ENCODE results near the gene DGUOK.

Gene DGUOK

DNA sequence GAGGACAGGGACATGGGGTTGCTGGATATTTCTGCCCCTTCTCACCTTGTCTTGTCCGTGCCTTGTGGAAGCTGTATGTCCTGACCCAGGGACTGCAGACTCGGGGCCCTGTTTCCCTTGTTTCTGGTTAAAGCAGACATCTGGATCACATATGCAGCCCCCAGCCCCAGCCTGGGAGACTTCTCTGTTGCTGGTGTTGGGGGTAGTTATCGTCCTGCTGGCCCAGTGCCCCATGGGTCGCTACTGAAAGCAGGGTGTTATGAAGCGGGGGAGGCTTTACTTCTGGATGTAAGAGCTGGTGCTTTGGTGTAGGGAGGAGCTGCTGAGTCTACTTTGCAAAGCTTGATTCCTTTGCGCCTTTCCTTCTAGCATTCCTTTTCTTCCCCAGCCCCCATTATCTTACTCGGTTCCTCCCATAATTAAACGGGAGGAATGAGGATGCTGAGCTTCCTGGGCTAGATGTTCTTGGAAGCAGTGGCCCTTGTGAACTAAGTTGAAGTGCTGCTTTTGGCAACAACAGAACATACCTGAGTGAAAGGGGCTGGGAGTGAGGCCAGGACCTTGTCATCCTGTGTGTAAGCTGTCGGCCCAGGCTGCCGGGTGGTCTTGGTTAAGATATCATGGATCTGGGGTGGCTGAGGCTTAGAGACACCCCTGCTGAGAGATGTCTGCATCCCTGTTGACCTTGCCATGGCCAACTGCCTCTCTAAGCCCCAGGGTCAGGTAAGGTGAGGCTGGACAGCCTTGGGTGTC lies 61.4 kb downstream of the DGUOK start:
- H2AK5ac ChIP-seq (ENCODE audit: low read length): no peak overlapping the region
- no peak overlapping the region for H3K27ac ChIP-seq (ENCODE audit: low read depth, low read length)
- H3K4me2 ChIP-seq (ENCODE audit: low read length): peak overlapping the region; percentile 5
- H4K12ac ChIP-seq (ENCODE audit: low read depth, low read length): no peak overlapping the region
- H3K36me3 ChIP-seq (ENCODE audit: control insufficient read depth in 1 of 2, insufficient read depth in 2 of 2, low read length in 2 of 2): peaks cover 14 to 18% of the 10 kb centered on the region in 2 experiments
- no peak overlapping the region for H3K18ac ChIP-seq (ENCODE audit: low read length)
- H2BK120ac ChIP-seq (ENCODE audit: insufficient read depth, low read length, poor library complexity): no peak overlapping the region
- no peak overlapping the region for H3K14ac ChIP-seq (ENCODE audit: low read length)
- no peak overlapping the region for H4K91ac ChIP-seq (ENCODE audit: low read depth, low read length)
- no peaks in the 10 kb centered on the region for H3K9me3 ChIP-seq (ENCODE audit: insufficient read depth, low read depth, low read length)
- H4K8ac ChIP-seq (ENCODE audit: low read depth, low read length): no peak overlapping the region
- H3K9ac ChIP-seq (ENCODE audit: low read length): no peak overlapping the region
- WGBS (ENCODE audit: extremely low coverage, insufficient coverage, insufficient read length): no CpG with 5 or more reads among the region's 10 CpGs
- H3K4me3 ChIP-seq (ENCODE audit: low read depth, low read length): no peak overlapping the region
- H3K23ac ChIP-seq (ENCODE audit: low read length): no peak overlapping the region
- H3K4ac ChIP-seq (ENCODE audit: low read depth, low read length): peak overlapping the region; percentile 39
- peaks cover 18% of the 10 kb centered on the region for H3K79me1 ChIP-seq (ENCODE audit: low read length)
- H2BK5ac ChIP-seq (ENCODE audit: low read depth, low read length, poor library complexity): no peak overlapping the region
- no peak overlapping the region for H2AFZ ChIP-seq (ENCODE audit: insufficient read depth, low read length, poor library complexity)
- H3K27me3 ChIP-seq (ENCODE audit: insufficient read depth, low read length): no peaks in the 10 kb centered on the region
- H2BK12ac ChIP-seq (ENCODE audit: low read length): no peak overlapping the region
- DNase-seq: no peak
- peaks cover 25% of the 10 kb centered on the region for H3K79me2 ChIP-seq (ENCODE audit: control insufficient read depth, insufficient read depth, low read length, poor library complexity)
- peaks cover 29 to 36% of the 10 kb centered on the region in 2 experiments for H3K4me1 ChIP-seq (ENCODE audit: control insufficient read depth in 1 of 2, insufficient read depth in 2 of 2, low read length in 2 of 2)

GRCh38 chr2:73989972-73990371 lies 63.3 kb downstream of the DGUOK start:
- Histone ChIP-seq H3K23ac (ENCODE audit: low read length) (no peak overlapping the region), H2AK5ac (ENCODE audit: low read length) (no peak overlapping the region), H3K4me3 (ENCODE audit: low read depth, low read length) (no peak overlapping the region), H3K14ac (ENCODE audit: low read length) (no peak overlapping the region), H2BK12ac (ENCODE audit: low read length) (no peak overlapping the region), H3K36me3 (ENCODE audit: control insufficient read depth in 1 of 2, insufficient read depth in 2 of 2, low read length in 2 of 2) (peaks cover 14 to 20% of the 10 kb centered on the region in 2 experiments), H2AFZ (ENCODE audit: insufficient read depth, low read length, poor library complexity) (no peak overlapping the region), H4K12ac (ENCODE audit: low read depth, low read length) (no peak overlapping the region), H4K8ac (ENCODE audit: low read depth, low read length) (no peak overlapping the region), H3K27ac (ENCODE audit: low read depth, low read length) (no peak overlapping the region), H3K9ac (ENCODE audit: low read length) (no peak overlapping the region), H3K4me1 (ENCODE audit: control insufficient read depth in 1 of 2, insufficient read depth in 2 of 2, low read length in 2 of 2) (peaks cover 24 to 35% of the 10 kb centered on the region in 2 experiments), H2BK120ac (ENCODE audit: insufficient read depth, low read length, poor library complexity) (no peak overlapping the region), H3K18ac (ENCODE audit: low read length) (no peak overlapping the region), H3K79me1 (ENCODE audit: low read length) (peaks cover 7% of the 10 kb centered on the region), H3K4ac (ENCODE audit: low read depth, low read length) (peak overlapping the region; percentile 60), H3K9me3 (ENCODE audit: insufficient read depth, low read depth, low read length) (no peaks in the 10 kb centered on the region), H3K79me2 (ENCODE audit: control insufficient read depth, insufficient read depth, low read length, poor library complexity) (peaks cover 19% of the 10 kb centered on the region), H4K91ac (ENCODE audit: low read depth, low read length) (no peak overlapping the region), H2BK5ac (ENCODE audit: low read depth, low read length, poor library complexity) (no peak overlapping the region), H3K4me2 (ENCODE audit: low read length) (no peak overlapping the region), H3K27me3 (ENCODE audit: insufficient read depth, low read length) (no peaks in the 10 kb centered on the region)
- no CpG with 5 or more reads among the region's 2 CpGs for WGBS (ENCODE audit: extremely low coverage, insufficient coverage, insufficient read length)
- DNase-seq: no peak

GRCh38 chr2:73990531-73990930 lies 63.9 kb downstream of the DGUOK start:
- H4K12ac ChIP-seq (ENCODE audit: low read depth, low read length): no peak overlapping the region
- no peak overlapping the region for H4K8ac ChIP-seq (ENCODE audit: low read depth, low read length)
- H3K27ac ChIP-seq (ENCODE audit: low read depth, low read length): no peak overlapping the region
- H3K79me1 ChIP-seq (ENCODE audit: low read length): peaks cover 4% of the 10 kb centered on the region
- no peak overlapping the region for H2AFZ ChIP-seq (ENCODE audit: insufficient read depth, low read length, poor library complexity)
- H3K4me2 ChIP-seq (ENCODE audit: low read length): no peak overlapping the region
- no peak overlapping the region for H3K4me3 ChIP-seq (ENCODE audit: low read depth, low read length)
- peaks cover 24 to 34% of the 10 kb centered on the region in 2 experiments for H3K4me1 ChIP-seq (ENCODE audit: control insufficient read depth in 1 of 2, insufficient read depth in 2 of 2, low read length in 2 of 2)
- H3K36me3 ChIP-seq (ENCODE audit: control insufficient read depth in 1 of 2, insufficient read depth in 2 of 2, low read length in 2 of 2): peaks cover 14 to 20% of the 10 kb centered on the region in 2 experiments
- H3K23ac ChIP-seq (ENCODE audit: low read length): no peak overlapping the region
- no peak overlapping the region for H2BK120ac ChIP-seq (ENCODE audit: insufficient read depth, low read length, poor library complexity)
- H2AK5ac ChIP-seq (ENCODE audit: low read length): no peak overlapping the region
- no peak overlapping the region for H4K91ac ChIP-seq (ENCODE audit: low read depth, low read length)
- no peak overlapping the region for H3K18ac ChIP-seq (ENCODE audit: low read length)
- peaks cover 17% of the 10 kb centered on the region for H3K79me2 ChIP-seq (ENCODE audit: control insufficient read depth, insufficient read depth, low read length, poor library complexity)
- WGBS (ENCODE audit: extremely low coverage, insufficient coverage, insufficient read length): no CpG with 5 or more reads among the region's 1 CpG
- peak; percentile 63 to 90 for DNase-seq
- no peak overlapping the region for H3K9ac ChIP-seq (ENCODE audit: low read length)
- H3K9me3 ChIP-seq (ENCODE audit: insufficient read depth, low read depth, low read length): no peaks in the 10 kb centered on the region
- no peaks in the 10 kb centered on the region for H3K27me3 ChIP-seq (ENCODE audit: insufficient read depth, low read length)
- no peak overlapping the region for H2BK12ac ChIP-seq (ENCODE audit: low read length)
- H2BK5ac ChIP-seq (ENCODE audit: low read depth, low read length, poor library complexity): no peak overlapping the region
- no peak overlapping the region for H3K4ac ChIP-seq (ENCODE audit: low read depth, low read length)
- no peak overlapping the region for H3K14ac ChIP-seq (ENCODE audit: low read length)

- Histone ChIP-seq H2BK5ac (ENCODE audit: low read depth, low read length, poor library complexity) (no peak overlapping the region), H3K27me3 (ENCODE audit: insufficient read depth, low read length) (no peaks in the 10 kb centered on the region), H3K14ac (ENCODE audit: low read length) (no peak overlapping the region), H3K36me3 (ENCODE audit: control insufficient read depth in 1 of 2, insufficient read depth in 2 of 2, low read length in 2 of 2) (peaks cover 6 to 10% of the 10 kb centered on the region in 2 experiments), H3K9ac (ENCODE audit: low read length) (no peak overlapping the region), H2AFZ (ENCODE audit: insufficient read depth, low read length, poor library complexity) (no peak overlapping the region), H3K79me1 (ENCODE audit: low read length) (no peaks in the 10 kb centered on the region), H3K9me3 (ENCODE audit: insufficient read depth, low read depth, low read length) (no peaks in the 10 kb centered on the region), H3K4me3 (ENCODE audit: low read depth, low read length) (no peak overlapping the region), H4K12ac (ENCODE audit: low read depth, low read length) (no peak overlapping the region), H4K91ac (ENCODE audit: low read depth, low read length) (no peak overlapping the region), H3K27ac (ENCODE audit: low read depth, low read length) (no peak overlapping the region), H3K4me2 (ENCODE audit: low read length) (no peak overlapping the region), H3K4ac (ENCODE audit: low read depth, low read length) (no peak overlapping the region), H3K18ac (ENCODE audit: low read length) (no peak overlapping the region), H4K8ac (ENCODE audit: low read depth, low read length) (no peak overlapping the region), H2BK12ac (ENCODE audit: low read length) (no peak overlapping the region), H2BK120ac (ENCODE audit: insufficient read depth, low read length, poor library complexity) (no peak overlapping the region), H3K79me2 (ENCODE audit: control insufficient read depth, insufficient read depth, low read length, poor library complexity) (peaks cover 5% of the 10 kb centered on the region), H3K4me1 (ENCODE audit: control insufficient read depth in 1 of 2, insufficient read depth in 2 of 2, low read length in 2 of 2) (peaks cover 13 to 20% of the 10 kb centered on the region in 2 experiments), H2AK5ac (ENCODE audit: low read length) (no peak overlapping the region), H3K23ac (ENCODE audit: low read length) (no peak overlapping the region)
- DNase-seq: peak in 1 of 2 donors; percentile 45
- no CpG with 5 or more reads among the region's 4 CpGs for WGBS (ENCODE audit: extremely low coverage, insufficient coverage, insufficient read length)
Observed at GRCh38 chr2:73992036-73992435, 65.4 kb downstream of the DGUOK start.
